ENCODE results near the gene PGGHG. TPM values are rescaled to one million over a fixed set of nuclear protein-coding genes. Genes with fewer than 3 reads are reported as not detected.

PGGHG gene
- total RNA-seq, 1 donor from 2014 or later: 69.7 TPM

GRCh38 chr11:269146-269890 is 19.6 kb upstream of the PGGHG start:
- Mint-ChIP-seq H3K27ac (ENCODE audit: unreplicated experiment) (no peak overlapping the region), H3K27me3 (ENCODE audit: unreplicated experiment) (peaks cover 2% of the 10 kb centered on the region), H3K4me1 (ENCODE audit: unreplicated experiment) (no peaks in the 10 kb centered on the region), H3K9me3 (ENCODE audit: unreplicated experiment) (no peaks in the 10 kb centered on the region), H3K36me3 (ENCODE audit: low read depth, unreplicated experiment) (peaks cover 7% of the 10 kb centered on the region), H3K4me3 (ENCODE audit: unreplicated experiment) (no peak overlapping the region)
- TF ChIP-seq, protein P1, sequence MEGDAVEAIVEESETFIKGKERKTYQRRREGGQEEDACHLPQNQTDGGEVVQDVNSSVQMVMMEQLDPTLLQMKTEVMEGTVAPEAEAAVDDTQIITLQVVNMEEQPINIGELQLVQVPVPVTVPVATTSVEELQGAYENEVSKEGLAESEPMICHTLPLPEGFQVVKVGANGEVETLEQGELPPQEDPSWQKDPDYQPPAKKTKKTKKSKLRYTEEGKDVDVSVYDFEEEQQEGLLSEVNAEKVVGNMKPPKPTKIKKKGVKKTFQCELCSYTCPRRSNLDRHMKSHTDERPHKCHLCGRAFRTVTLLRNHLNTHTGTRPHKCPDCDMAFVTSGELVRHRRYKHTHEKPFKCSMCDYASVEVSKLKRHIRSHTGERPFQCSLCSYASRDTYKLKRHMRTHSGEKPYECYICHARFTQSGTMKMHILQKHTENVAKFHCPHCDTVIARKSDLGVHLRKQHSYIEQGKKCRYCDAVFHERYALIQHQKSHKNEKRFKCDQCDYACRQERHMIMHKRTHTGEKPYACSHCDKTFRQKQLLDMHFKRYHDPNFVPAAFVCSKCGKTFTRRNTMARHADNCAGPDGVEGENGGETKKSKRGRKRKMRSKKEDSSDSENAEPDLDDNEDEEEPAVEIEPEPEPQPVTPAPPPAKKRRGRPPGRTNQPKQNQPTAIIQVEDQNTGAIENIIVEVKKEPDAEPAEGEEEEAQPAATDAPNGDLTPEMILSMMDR (IDR thresholded peaks at IDR 0.05; ENCODE audit: unreplicated experiment): no peak
- no peak for DNase-seq (ENCODE audit: low spot score)

DNA sequence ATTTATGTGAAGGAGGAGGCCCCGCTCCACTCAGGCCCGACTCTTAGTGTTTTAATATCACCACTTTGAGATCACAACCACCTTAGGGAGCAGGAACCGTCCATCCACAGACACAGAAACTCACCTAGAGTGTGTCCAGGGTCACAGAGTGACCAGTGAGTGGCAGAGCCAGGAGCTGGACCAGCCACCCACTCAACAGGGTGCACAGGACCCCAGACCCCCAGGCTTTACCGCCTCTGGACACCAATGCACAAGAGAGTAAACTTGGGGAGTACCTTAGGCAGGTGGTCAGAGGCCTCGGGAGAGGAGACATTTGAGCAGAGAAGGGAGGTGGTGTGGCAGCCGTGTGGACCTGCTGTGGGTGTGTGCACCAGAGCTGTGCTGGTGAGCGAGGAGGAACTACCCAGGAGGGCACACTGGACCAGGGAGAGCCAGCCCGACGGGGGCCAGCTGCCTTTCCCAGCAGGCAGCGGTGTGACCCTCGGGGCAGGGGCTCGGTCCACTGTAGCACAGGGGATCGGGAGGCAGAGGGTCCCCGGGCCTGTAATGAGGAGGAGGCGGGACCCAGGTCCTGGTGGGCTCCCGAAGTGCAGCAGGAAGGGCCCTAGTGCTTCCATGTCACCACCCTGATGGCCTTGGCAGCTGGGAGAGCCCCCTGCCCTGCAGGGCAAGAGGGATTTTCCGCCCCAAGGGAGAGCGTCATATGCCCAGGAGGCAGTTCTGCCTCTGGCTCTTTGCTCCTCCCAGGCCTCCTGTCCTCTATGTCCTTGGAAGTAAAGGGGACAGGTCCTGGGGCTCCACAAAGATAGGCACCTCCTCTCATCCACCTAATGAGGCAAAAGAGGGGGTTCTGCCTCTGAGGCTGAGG is 18.2 kb upstream of the PGGHG start:
- TF ChIP-seq, protein P1 (IDR thresholded peaks at IDR 0.05; ENCODE audit: unreplicated experiment): no peak

DNA sequence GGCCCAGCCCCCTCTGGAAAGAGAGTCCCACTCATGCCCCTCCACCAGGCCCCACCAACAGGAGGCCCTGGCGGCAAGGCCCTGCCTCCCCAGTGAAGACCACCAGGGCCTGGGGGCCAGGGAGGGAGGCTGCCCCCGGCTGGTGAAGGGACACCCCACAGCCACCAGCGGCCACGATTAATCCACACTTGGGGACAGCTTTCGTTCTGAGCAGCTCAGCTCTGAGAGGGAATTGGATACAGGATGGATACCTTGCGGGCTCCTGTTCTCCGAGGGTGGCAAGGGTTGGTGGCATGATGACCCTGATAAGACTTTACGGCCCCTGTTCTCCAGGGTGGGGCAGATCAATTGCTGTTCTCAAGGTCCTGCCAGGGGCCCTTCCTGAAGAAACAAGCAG is 17.6 kb upstream of the PGGHG start:
- H3K4me1 Mint-ChIP-seq (ENCODE audit: unreplicated experiment): no peaks in the 10 kb centered on the region
- peaks cover 7% of the 10 kb centered on the region for H3K36me3 Mint-ChIP-seq (ENCODE audit: low read depth, unreplicated experiment)
- no peak for DNase-seq (ENCODE audit: low spot score)
- TF ChIP-seq, protein P1 (IDR thresholded peaks at IDR 0.05; ENCODE audit: unreplicated experiment): no peak
- no peak overlapping the region for H3K27ac Mint-ChIP-seq (ENCODE audit: unreplicated experiment)
- H3K9me3 Mint-ChIP-seq (ENCODE audit: unreplicated experiment): no peaks in the 10 kb centered on the region
- H3K4me3 Mint-ChIP-seq (ENCODE audit: unreplicated experiment): no peak overlapping the region
- H3K27me3 Mint-ChIP-seq (ENCODE audit: unreplicated experiment): peaks cover 2% of the 10 kb centered on the region

More for the DNA sequence above, 18.2 kb upstream of the PGGHG start:
- Mint-ChIP-seq H3K36me3 (ENCODE audit: low read depth, unreplicated experiment) (peaks cover 7% of the 10 kb centered on the region), H3K4me1 (ENCODE audit: unreplicated experiment) (no peaks in the 10 kb centered on the region), H3K27ac (ENCODE audit: unreplicated experiment) (no peak overlapping the region), H3K4me3 (ENCODE audit: unreplicated experiment) (no peak overlapping the region), H3K27me3 (ENCODE audit: unreplicated experiment) (peaks cover 2% of the 10 kb centered on the region), H3K9me3 (ENCODE audit: unreplicated experiment) (no peaks in the 10 kb centered on the region)
- DNase-seq (ENCODE audit: low spot score): no peak

GRCh38 chr11:272195-272930 is 16.6 kb upstream of the PGGHG start:
- Mint-ChIP-seq H3K27ac (ENCODE audit: unreplicated experiment) (no peak overlapping the region), H3K4me1 (ENCODE audit: unreplicated experiment) (no peaks in the 10 kb centered on the region), H3K36me3 (ENCODE audit: low read depth, unreplicated experiment) (peaks cover 4% of the 10 kb centered on the region), H3K27me3 (ENCODE audit: unreplicated experiment) (peaks cover 2% of the 10 kb centered on the region), H3K4me3 (ENCODE audit: unreplicated experiment) (no peak overlapping the region), H3K9me3 (ENCODE audit: unreplicated experiment) (no peaks in the 10 kb centered on the region)
- TF ChIP-seq, protein P1 (IDR thresholded peaks at IDR 0.05; ENCODE audit: unreplicated experiment): no peak
- DNase-seq (ENCODE audit: low spot score): no peak

Measured in endothelial cell (in vitro differentiated cells).